Neural cell (in vitro differentiated cells): ENCODE results near the gene LHFPL6.

Source experiments
- CTCF ChIP-seq: fragments of 450-650 bp; IDR thresholded peaks from 2 replicates; pipeline ENCODE4 v1.5.1; 2014; ENCODE audit warnings: antibody characterized with exemption, mild to moderate bottlenecking, moderate library complexity; ENCODE audit not compliant: poor library complexity, severe bottlenecking
- POLR2AphosphoS5 ChIP-seq: IDR thresholded peaks from 2 replicates; pipeline ENCODE4 v1.6.1; 2012
- RAD21 ChIP-seq: fragments of 450-650 bp; conservative IDR thresholded peaks from 2 replicates; pipeline ENCODE4 v1.6.1; 2014; ENCODE audit warnings: antibody characterized with exemption, mild to moderate bottlenecking, moderate library complexity
- REST ChIP-seq: IDR thresholded peaks from 2 replicates; pipeline ENCODE4 v1.6.1; 2012; ENCODE audit warnings: borderline replicate concordance

GRCh38 chr13:39602277-39602613, 748 bp downstream of the LHFPL6 start:
- no peak for TF ChIP-seq CTCF
- TF ChIP-seq RAD21, result no peak
- no peak for TF ChIP-seq REST
- TF ChIP-seq POLR2AphosphoS5, result no peak
